ENCODE data around the gene TESK2.

Gene TESK2

GRCh38 chr1:45306319-45306718 is 184.6 kb downstream of the TESK2 start:
- H3K36me3 ChIP-seq (ENCODE audit: control insufficient read depth, insufficient read depth, low read length) = no peaks in the 10 kb centered on the region
- no peak for TF ChIP-seq CTCF (IDR thresholded peaks at IDR 0.05; ENCODE audit: insufficient read depth, low read length, poor library complexity, severe bottlenecking)
- peak overlapping the region; percentile 14 for H3K4me3 ChIP-seq (replicated peaks; ENCODE audit: low read depth, low read length)
- DNase-seq (ENCODE audit: extremely low read depth, insufficient read length) = peak; percentile 59
- H3K27me3 ChIP-seq (replicated peaks; ENCODE audit: control insufficient read depth, insufficient read depth, low read length) = no peaks in the 10 kb centered on the region

GRCh38 chr1:45305231-45305630 is 185.7 kb downstream of the TESK2 start:
- DNase-seq (ENCODE audit: extremely low read depth, insufficient read length) = no peak
- TF ChIP-seq CTCF (IDR thresholded peaks at IDR 0.05; ENCODE audit: insufficient read depth, low read length, poor library complexity, severe bottlenecking) = no peak
- H3K4me3 ChIP-seq (replicated peaks; ENCODE audit: low read depth, low read length) = no peak overlapping the region
- H3K36me3 ChIP-seq (ENCODE audit: control insufficient read depth, insufficient read depth, low read length) = no peaks in the 10 kb centered on the region
- H3K27me3 ChIP-seq (replicated peaks; ENCODE audit: control insufficient read depth, insufficient read depth, low read length) = no peaks in the 10 kb centered on the region

DNA sequence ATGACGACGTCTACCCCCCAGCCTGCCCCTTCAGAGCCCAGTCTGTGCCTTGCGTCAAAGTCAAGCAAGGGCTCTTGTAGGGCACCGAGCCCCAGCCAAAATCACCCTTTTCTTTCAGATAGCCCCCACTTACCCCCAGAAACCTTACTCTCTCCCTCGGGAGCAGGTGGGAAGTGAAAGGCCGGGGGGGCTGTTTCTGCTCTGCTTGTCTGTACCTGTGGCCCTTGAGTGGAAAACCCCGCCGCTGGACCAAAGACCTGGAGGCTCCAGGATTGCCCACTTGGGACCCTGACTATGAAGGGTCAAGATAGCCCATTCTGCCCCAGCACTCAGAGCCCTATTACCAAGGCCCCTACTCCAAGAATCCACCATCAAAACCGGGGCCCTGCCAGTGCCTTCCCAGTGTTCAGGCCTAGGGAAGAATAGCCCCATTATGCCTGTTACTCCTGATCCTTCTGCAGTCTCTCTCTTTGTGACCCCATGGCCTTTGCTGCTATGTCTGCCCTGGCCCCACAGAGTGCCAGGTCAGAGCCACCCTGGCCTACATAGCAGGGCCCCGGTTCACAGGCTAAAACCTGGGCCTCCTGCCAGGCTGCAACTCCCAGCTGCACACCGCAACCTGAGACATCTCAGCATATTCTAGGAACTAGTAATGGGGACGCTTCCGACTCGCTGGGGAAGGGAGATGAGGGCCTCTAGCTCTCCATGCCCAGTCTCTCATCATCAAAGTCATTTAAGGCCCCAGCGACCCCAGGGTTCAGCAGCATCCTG is 186.5 kb downstream of the TESK2 start:
- no peaks in the 10 kb centered on the region for H3K36me3 ChIP-seq (ENCODE audit: control insufficient read depth, insufficient read depth, low read length)
- no peak for TF ChIP-seq CTCF (IDR thresholded peaks at IDR 0.05; ENCODE audit: insufficient read depth, low read length, poor library complexity, severe bottlenecking)
- H3K27me3 ChIP-seq (replicated peaks; ENCODE audit: control insufficient read depth, insufficient read depth, low read length) = no peaks in the 10 kb centered on the region
- peak overlapping the region; percentile 80 for H3K4me3 ChIP-seq (replicated peaks; ENCODE audit: low read depth, low read length)
- peak; percentile 50 for DNase-seq (ENCODE audit: extremely low read depth, insufficient read length)

- Histone ChIP-seq H3K4me3 (replicated peaks; ENCODE audit: low read depth, low read length) (peak overlapping the region; percentile 80), H3K36me3 (ENCODE audit: control insufficient read depth, insufficient read depth, low read length) (no peaks in the 10 kb centered on the region), H3K27me3 (replicated peaks; ENCODE audit: control insufficient read depth, insufficient read depth, low read length) (no peaks in the 10 kb centered on the region)
- TF ChIP-seq CTCF (IDR thresholded peaks at IDR 0.05; ENCODE audit: insufficient read depth, low read length, poor library complexity, severe bottlenecking) = peak; percentile 81
- DNase-seq (ENCODE audit: extremely low read depth, insufficient read length) = peak; percentile 97
These were observed 187.2 kb downstream of the TESK2 start for GRCh38 chr1:45303520-45304310.

- Histone ChIP-seq H3K36me3 (ENCODE audit: control insufficient read depth, insufficient read depth, low read length) (no peaks in the 10 kb centered on the region), H3K4me3 (replicated peaks; ENCODE audit: low read depth, low read length) (peak overlapping the region; percentile 71), H3K27me3 (replicated peaks; ENCODE audit: control insufficient read depth, insufficient read depth, low read length) (no peaks in the 10 kb centered on the region)
- no peak for DNase-seq (ENCODE audit: extremely low read depth, insufficient read length)
- no peak for TF ChIP-seq CTCF (IDR thresholded peaks at IDR 0.05; ENCODE audit: insufficient read depth, low read length, poor library complexity, severe bottlenecking)
These were observed 188.3 kb downstream of the TESK2 start for GRCh38 chr1:45302505-45303150.
